Measurements from ENCODE around the gene GLS.
"Not testable (repeated sequence)": the region's sequence is repeated elsewhere in the genome, so short reads cannot be mapped to it uniquely, and the experiment has no call there.

DNA sequence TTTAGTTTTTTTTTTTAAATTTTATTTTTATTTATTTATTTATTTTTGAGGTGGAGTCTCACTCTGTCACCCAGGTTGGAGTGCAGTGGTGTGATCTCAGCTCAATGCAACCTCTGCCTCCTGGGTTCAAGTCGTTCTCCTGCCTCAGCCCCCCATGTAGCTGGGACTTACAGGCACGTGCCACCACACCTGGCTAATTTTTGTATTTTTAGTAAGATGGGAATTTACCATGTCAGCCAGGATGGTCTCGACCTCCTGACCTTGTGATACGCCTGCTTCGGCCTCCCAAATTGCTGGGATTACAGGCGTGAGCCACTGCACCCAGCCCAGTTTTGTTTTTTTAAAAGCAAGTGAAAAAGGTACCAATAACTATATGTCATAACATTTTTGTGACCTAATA lies 5.2 kb downstream of the GLS start:
- not testable (repeated sequence) for TF ChIP-seq ZFP82 (CRISPR knock-in tag; IDR thresholded peaks at IDR 0.05; ENCODE audit: borderline replicate concordance); ZNF335 (CRISPR knock-in tag; IDR thresholded peaks at IDR 0.05); EZH2 (conservative IDR thresholded peaks at IDR 0.05; ENCODE audit: low read depth, low read length); EHMT2 (IDR thresholded peaks at IDR 0.05; ENCODE audit: borderline replicate concordance, low read depth, low read length)
- TF ChIP-seq, protein P1, sequence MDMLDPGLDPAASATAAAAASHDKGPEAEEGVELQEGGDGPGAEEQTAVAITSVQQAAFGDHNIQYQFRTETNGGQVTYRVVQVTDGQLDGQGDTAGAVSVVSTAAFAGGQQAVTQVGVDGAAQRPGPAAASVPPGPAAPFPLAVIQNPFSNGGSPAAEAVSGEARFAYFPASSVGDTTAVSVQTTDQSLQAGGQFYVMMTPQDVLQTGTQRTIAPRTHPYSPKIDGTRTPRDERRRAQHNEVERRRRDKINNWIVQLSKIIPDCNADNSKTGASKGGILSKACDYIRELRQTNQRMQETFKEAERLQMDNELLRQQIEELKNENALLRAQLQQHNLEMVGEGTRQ (IDR thresholded peaks at IDR 0.05; ENCODE audit: low read depth, low read length), result not testable (repeated sequence)
- TF ChIP-seq, protein P1 (CRISPR knock-in tag; IDR thresholded peaks at IDR 0.05; ENCODE audit: borderline replicate concordance), result not testable (repeated sequence)
- TF ChIP-seq, protein P2, sequence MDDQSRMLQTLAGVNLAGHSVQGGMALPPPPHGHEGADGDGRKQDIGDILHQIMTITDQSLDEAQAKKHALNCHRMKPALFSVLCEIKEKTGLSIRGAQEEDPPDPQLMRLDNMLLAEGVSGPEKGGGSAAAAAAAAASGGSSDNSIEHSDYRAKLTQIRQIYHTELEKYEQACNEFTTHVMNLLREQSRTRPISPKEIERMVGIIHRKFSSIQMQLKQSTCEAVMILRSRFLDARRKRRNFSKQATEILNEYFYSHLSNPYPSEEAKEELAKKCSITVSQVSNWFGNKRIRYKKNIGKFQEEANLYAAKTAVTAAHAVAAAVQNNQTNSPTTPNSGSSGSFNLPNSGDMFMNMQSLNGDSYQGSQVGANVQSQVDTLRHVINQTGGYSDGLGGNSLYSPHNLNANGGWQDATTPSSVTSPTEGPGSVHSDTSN (CRISPR knock-in tag; IDR thresholded peaks at IDR 0.05; ENCODE audit: borderline replicate concordance), result not testable (repeated sequence)
- TF ChIP-seq, protein P3, sequence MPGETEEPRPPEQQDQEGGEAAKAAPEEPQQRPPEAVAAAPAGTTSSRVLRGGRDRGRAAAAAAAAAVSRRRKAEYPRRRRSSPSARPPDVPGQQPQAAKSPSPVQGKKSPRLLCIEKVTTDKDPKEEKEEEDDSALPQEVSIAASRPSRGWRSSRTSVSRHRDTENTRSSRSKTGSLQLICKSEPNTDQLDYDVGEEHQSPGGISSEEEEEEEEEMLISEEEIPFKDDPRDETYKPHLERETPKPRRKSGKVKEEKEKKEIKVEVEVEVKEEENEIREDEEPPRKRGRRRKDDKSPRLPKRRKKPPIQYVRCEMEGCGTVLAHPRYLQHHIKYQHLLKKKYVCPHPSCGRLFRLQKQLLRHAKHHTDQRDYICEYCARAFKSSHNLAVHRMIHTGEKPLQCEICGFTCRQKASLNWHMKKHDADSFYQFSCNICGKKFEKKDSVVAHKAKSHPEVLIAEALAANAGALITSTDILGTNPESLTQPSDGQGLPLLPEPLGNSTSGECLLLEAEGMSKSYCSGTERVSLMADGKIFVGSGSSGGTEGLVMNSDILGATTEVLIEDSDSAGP (CRISPR knock-in tag; IDR thresholded peaks at IDR 0.05; ENCODE audit: borderline replicate concordance), result not testable (repeated sequence)
- TF ChIP-seq, protein P4, sequence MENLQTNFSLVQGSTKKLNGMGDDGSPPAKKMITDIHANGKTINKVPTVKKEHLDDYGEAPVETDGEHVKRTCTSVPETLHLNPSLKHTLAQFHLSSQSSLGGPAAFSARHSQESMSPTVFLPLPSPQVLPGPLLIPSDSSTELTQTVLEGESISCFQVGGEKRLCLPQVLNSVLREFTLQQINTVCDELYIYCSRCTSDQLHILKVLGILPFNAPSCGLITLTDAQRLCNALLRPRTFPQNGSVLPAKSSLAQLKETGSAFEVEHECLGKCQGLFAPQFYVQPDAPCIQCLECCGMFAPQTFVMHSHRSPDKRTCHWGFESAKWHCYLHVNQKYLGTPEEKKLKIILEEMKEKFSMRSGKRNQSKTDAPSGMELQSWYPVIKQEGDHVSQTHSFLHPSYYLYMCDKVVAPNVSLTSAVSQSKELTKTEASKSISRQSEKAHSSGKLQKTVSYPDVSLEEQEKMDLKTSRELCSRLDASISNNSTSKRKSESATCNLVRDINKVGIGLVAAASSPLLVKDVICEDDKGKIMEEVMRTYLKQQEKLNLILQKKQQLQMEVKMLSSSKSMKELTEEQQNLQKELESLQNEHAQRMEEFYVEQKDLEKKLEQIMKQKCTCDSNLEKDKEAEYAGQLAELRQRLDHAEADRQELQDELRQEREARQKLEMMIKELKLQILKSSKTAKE (CRISPR knock-in tag; IDR thresholded peaks at IDR 0.05; ENCODE audit: borderline replicate concordance), result not testable (repeated sequence)
- TF ChIP-seq, protein P5, sequence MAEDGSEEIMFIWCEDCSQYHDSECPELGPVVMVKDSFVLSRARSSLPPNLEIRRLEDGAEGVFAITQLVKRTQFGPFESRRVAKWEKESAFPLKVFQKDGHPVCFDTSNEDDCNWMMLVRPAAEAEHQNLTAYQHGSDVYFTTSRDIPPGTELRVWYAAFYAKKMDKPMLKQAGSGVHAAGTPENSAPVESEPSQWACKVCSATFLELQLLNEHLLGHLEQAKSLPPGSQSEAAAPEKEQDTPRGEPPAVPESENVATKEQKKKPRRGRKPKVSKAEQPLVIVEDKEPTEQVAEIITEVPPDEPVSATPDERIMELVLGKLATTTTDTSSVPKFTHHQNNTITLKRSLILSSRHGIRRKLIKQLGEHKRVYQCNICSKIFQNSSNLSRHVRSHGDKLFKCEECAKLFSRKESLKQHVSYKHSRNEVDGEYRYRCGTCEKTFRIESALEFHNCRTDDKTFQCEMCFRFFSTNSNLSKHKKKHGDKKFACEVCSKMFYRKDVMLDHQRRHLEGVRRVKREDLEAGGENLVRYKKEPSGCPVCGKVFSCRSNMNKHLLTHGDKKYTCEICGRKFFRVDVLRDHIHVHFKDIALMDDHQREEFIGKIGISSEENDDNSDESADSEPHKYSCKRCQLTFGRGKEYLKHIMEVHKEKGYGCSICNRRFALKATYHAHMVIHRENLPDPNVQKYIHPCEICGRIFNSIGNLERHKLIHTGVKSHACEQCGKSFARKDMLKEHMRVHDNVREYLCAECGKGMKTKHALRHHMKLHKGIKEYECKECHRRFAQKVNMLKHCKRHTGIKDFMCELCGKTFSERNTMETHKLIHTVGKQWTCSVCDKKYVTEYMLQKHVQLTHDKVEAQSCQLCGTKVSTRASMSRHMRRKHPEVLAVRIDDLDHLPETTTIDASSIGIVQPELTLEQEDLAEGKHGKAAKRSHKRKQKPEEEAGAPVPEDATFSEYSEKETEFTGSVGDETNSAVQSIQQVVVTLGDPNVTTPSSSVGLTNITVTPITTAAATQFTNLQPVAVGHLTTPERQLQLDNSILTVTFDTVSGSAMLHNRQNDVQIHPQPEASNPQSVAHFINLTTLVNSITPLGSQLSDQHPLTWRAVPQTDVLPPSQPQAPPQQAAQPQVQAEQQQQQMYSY (CRISPR knock-in tag; IDR thresholded peaks at IDR 0.05), result not testable (repeated sequence)

All from HepG2 (cell line).